ENCODE data around the gene TIE1. TPM values are rescaled to one million over a fixed set of nuclear protein-coding genes. Genes with fewer than 3 reads are reported as not detected.
A peak's percentile ranks its signal among the peaks of the same experiment; 100 is the strongest.

The TIE1 gene
- total and polyA plus RNA-seq, 2 of the 13 experiments (the other 11 are each of a cell fraction or from before 2014, with no cell fraction given): 0.58 to 0.84 TPM

DNA sequence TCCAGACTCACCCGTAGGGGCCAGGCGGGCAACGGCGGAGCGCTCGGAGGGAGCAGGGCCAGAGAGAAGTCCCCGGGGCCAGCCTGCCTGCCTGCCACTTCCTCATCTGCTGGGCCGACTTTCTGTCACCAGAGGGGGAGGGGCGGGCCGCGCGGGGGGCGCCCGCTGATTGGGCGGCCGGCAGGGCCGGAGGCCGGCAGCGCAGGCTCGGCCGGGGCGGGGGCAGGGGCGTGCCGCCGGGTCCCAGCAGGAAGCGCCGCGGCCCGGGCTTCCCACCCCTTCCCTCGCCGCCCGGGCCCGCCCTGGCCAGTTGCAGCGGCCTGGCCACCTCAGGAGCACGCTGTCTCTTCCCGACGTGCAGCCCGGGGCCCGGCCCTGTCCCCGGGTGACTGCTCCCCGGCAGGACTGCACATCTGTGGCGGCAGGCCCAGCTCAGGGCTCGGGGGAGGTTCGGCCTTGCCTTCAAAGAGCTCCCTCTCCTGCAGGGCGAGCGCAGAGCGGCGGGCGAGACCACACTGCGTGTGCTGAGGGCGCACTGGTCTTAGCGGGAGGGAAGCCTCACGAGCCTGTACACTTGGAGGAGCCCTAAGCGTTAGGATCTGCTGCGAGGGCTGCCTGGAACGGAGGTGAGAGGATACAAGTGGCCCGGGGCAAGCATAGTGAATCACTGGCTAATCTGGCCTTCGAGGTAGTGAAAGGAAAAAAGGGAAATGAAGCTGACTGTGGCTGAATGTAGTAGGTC lies 67.3 kb downstream of the TIE1 start, which contains the start of gene ELOVL1:
TSS of gene ELOVL1 (minus strand) at position 108 of the 742 bp plus-strand sequence. CDS start 2,402 bp downstream, outside the sequence.
- ATAC-seq (peak; percentile 89), FAIRE-seq (no peak), DNase-seq (ENCODE audit: low spot score) (peak; percentile 75)
- H3K9ac ChIP-seq (ENCODE audit: insufficient read depth, low read depth, low read length): peak within 1 kb of the TSS; percentile 76
- H4K20me1 ChIP-seq (ENCODE audit: insufficient read depth, low read length): no peaks in the 10 kb centered on the region
- H3K4me3 ChIP-seq (replicated peaks in 1 of 3; ENCODE audit: insufficient read depth in 1 of 3, low read depth in 2 of 3, low read length in 3 of 3): peak within 1 kb of the TSS; percentile 76 to 88 (median 79)
- H2AFZ ChIP-seq (ENCODE audit: low read length): no peak within 1 kb of the TSS
- no TSS peak for BruUV-seq (replicated peaks)
- peaks cover 52% of the 10 kb centered on the region for H3K4me1 ChIP-seq (ENCODE audit: insufficient read depth, low read length)
- peak within 1 kb of the TSS; percentile 92 for H3K4me2 ChIP-seq (ENCODE audit: low read depth, low read length)
- H3K9me3 ChIP-seq (ENCODE audit: low read length): no peaks in the 10 kb centered on the region
- peaks cover 13% of the 10 kb centered on the region for H3K79me2 ChIP-seq (ENCODE audit: insufficient read depth, low read length)
- in situ Hi-C loops (cut with HindIII; ENCODE audit: extremely low pct_ligation_motif_present, low pct_unique_long_range_greater_than_20kb) (no loop called here), intact Hi-C loops (cut with micrococcal nuclease; ENCODE audit: unreplicated experiment) (loop anchor here (1.0 kb wide), 1 partner anchor 46 kb away; no protein-coding TSS in a partner anchor)
- ChIA-PET POLR2A (interaction anchor here (1.0 to 3.8 kb wide), 5 partner anchors 10 to 196 kb away, joined by 3 to 32 read pairs (median 21); partner anchors contain the start of genes CDC20, CFAP57, EBNA1BP2 and MED8), CTCF (ENCODE audit: low intra/inter-chr PET ratio, low total read pairs) (interaction anchor here (1.2 kb wide), 1 partner anchor 130 kb away, joined by 3 read pairs; no protein-coding TSS in a partner anchor)
- H3K27me3 ChIP-seq (ENCODE audit: control insufficient read depth in 1 of 2, insufficient read depth in 2 of 2, low read length in 2 of 2): no peaks in the 10 kb centered on the region
- 0% methylated on average over 15 of the region's 58 CpGs for WGBS (ENCODE audit: low lambda C conversion rate)
- peaks cover 6% of the 10 kb centered on the region in 2 experiments; a peak in 3 of 5 replicates for H3K36me3 ChIP-seq (replicated peaks in 1 of 2; ENCODE audit: control insufficient read depth in 1 of 2, insufficient read depth in 2 of 2, low read length in 2 of 2)
- H3K27ac ChIP-seq (ENCODE audit: extremely low read length, insufficient read depth, low read length): peak within 1 kb of the TSS; percentile 91
- TF ChIP-seq, protein P1, sequence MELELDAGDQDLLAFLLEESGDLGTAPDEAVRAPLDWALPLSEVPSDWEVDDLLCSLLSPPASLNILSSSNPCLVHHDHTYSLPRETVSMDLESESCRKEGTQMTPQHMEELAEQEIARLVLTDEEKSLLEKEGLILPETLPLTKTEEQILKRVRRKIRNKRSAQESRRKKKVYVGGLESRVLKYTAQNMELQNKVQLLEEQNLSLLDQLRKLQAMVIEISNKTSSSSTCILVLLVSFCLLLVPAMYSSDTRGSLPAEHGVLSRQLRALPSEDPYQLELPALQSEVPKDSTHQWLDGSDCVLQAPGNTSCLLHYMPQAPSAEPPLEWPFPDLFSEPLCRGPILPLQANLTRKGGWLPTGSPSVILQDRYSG (CRISPR knock-in tag; IDR thresholded peaks at IDR 0.05): peak; percentile 88
- peak; percentile 80; the same call in 1 of the 2 replicates for TF ChIP-seq ZNF766 (CRISPR knock-in tag; IDR thresholded peaks at IDR 0.05; ENCODE audit: borderline replicate concordance)
- peak; percentile 68 for TF ChIP-seq ETV5 (CRISPR knock-in tag; IDR thresholded peaks at IDR 0.05; ENCODE audit: borderline replicate concordance)
- TF ChIP-seq MAFF (IDR thresholded peaks at IDR 0.05; ENCODE audit: low read depth, low read length): no peak
- TF ChIP-seq MIXL1 (CRISPR knock-in tag; IDR thresholded peaks at IDR 0.05): peak; percentile 59; the same call in 1 of the 2 replicates
- TF ChIP-seq NR0B2 (CRISPR knock-in tag; IDR thresholded peaks at IDR 0.05): peak; percentile 80
- TF ChIP-seq, protein P2, sequence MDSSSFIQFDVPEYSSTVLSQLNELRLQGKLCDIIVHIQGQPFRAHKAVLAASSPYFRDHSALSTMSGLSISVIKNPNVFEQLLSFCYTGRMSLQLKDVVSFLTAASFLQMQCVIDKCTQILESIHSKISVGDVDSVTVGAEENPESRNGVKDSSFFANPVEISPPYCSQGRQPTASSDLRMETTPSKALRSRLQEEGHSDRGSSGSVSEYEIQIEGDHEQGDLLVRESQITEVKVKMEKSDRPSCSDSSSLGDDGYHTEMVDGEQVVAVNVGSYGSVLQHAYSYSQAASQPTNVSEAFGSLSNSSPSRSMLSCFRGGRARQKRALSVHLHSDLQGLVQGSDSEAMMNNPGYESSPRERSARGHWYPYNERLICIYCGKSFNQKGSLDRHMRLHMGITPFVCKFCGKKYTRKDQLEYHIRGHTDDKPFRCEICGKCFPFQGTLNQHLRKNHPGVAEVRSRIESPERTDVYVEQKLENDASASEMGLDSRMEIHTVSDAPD (CRISPR knock-in tag; IDR thresholded peaks at IDR 0.05): 0 out of 2 replicates have a peak, but pooled peaks have one; percentile 67
- TF ChIP-seq THAP7 (CRISPR knock-in tag; IDR thresholded peaks at IDR 0.05): peak; percentile 74; the same call in 1 of the 2 replicates
- no peak for TF ChIP-seq SETDB1 (CRISPR knock-in tag; IDR thresholded peaks at IDR 0.05; ENCODE audit: borderline replicate concordance)
- TF ChIP-seq ZMYM4 (CRISPR knock-in tag; IDR thresholded peaks at IDR 0.05): no peak; the same call in 1 of the 2 replicates
- peak; percentile 80 for TF ChIP-seq JARID2 (CRISPR knock-in tag; IDR thresholded peaks at IDR 0.05; ENCODE audit: insufficient replicate concordance)
- no peak for TF ChIP-seq GRHL1 (CRISPR knock-in tag; conservative IDR thresholded peaks at IDR 0.05)
- peak; percentile 95 for TF ChIP-seq ZC3H13 (CRISPR knock-in tag; IDR thresholded peaks at IDR 0.05)
- TF ChIP-seq ISL2 (CRISPR knock-in tag; IDR thresholded peaks at IDR 0.05): peak; percentile 70
- peak; percentile 54; the same call in 1 of the 2 replicates for TF ChIP-seq HMG20A (CRISPR knock-in tag; IDR thresholded peaks at IDR 0.05; ENCODE audit: borderline replicate concordance)
- 0 out of 2 replicates have a peak, but pooled peaks have one; percentile 54 for TF ChIP-seq ZFP36L1 (CRISPR knock-in tag; IDR thresholded peaks at IDR 0.05)
- TF ChIP-seq NONO (IDR thresholded peaks at IDR 0.05): no peak
- TF ChIP-seq NONO (CRISPR knock-in tag; conservative IDR thresholded peaks at IDR 0.05): peak; percentile 94
- TF ChIP-seq RFX1 (IDR thresholded peaks at IDR 0.05): no peak

All from HepG2 (cell line).